HepG2 (cell line): ENCODE results near the gene DOCK4. TPM values are rescaled to one million over a fixed set of nuclear protein-coding genes. Genes with fewer than 3 reads are reported as not detected.
A peak's percentile ranks its signal among the peaks of the same experiment; 100 is the strongest.

ENCODE experiments used
- ATAC-seq: fragments of 200-7000 bp; cut with Tn5 transposase; 3 replicates; pipeline ENCODE4 v1.9.1; 2020; ENCODE audit warnings: mild to moderate bottlenecking, moderate library complexity
- BruUV-seq: library from RNA; stranded (reverse); fragments of 400-500 nt; replicated peaks from 2 replicates; lab custom pipeline; 2021; lab: Mats Ljungman, UMichigan
- CTCF ChIA-PET: fragments of 300-600 bp; formaldehyde crosslinking; extraction: SDS; loops from one replicate; lab custom pipeline; 2021; ENCODE audit warnings: low total read pairs, inconsistent platforms, low intra/inter-chr PET ratio; lab: Yijun Ruan, JAX
- POLR2A ChIA-PET: fragments of 350-600 bp; sonication (Branson Sonifier 250); formaldehyde crosslinking; loops from one replicate; lab custom pipeline; 2020; ENCODE audit warnings: antibody characterized with exemption, inconsistent platforms; lab: Yijun Ruan, JAX
- DNase-seq: peaks from one replicate; pipeline ENCODE4 v3.0.0-alpha.2; 2015; ENCODE audit warnings: low spot score
- FAIRE-seq: peaks from 3 replicates; lab custom pipeline; 2011; peaks lifted over from hg19 to GRCh38; lab: Jason Lieb, UNC
- H2AFZ ChIP-seq: one replicate; pipeline ENCODE4 v1.6.1; 2011; ENCODE audit warnings: low read length, inconsistent platforms
- H3K27ac ChIP-seq: fragments of 300-600 bp; 3 replicates; pipeline ENCODE4 v1.8.0; 2011; ENCODE audit warnings: mixed run types, mild to moderate bottlenecking, mixed read lengths, low read length, inconsistent platforms; ENCODE audit not compliant: insufficient read depth; ENCODE audit errors: extremely low read length
- H3K27me3 ChIP-seq, 2 experiments: fragments of 200-600 bp in 1 of 2; 2 replicates in 1 of 2; 3 replicates in 1 of 2; pipeline versions ENCODE4 v1.6.0 to v1.8.0; 2011; ENCODE audit warnings: low read length in 2 of 2, mild to moderate bottlenecking in 2 of 2, moderate library complexity in 2 of 2, inconsistent platforms in 1 of 2; ENCODE audit not compliant: insufficient read depth in 2 of 2, control insufficient read depth in 1 of 2
- H3K36me3 ChIP-seq, 2 experiments: fragments of 200-600 bp in 1 of 2; replicated peaks in 1 of 2; 2 replicates in 1 of 2; 3 replicates in 1 of 2; pipeline versions ENCODE4 v1.5.1 to v1.8.0; 2011; ENCODE audit warnings: low read length in 2 of 2, inconsistent platforms in 1 of 2; ENCODE audit not compliant: insufficient read depth in 2 of 2, control insufficient read depth in 1 of 2
- H3K4me1 ChIP-seq: 2 replicates; pipeline ENCODE4 v1.5.1; 2012; ENCODE audit warnings: low read length, inconsistent platforms; ENCODE audit not compliant: insufficient read depth
- H3K4me2 ChIP-seq: 2 replicates; pipeline ENCODE4 v1.6.0; 2011; ENCODE audit warnings: low read depth, low read length, inconsistent platforms
- H3K4me3 ChIP-seq, 3 experiments: fragments of 200-600 bp in 1 of 3; sonication (generic), shearing (Covaris generic) in 1 of 3; replicated peaks in 1 of 3; 2 replicates each; pipeline ENCODE4 v1.5.1; 2011 to 2016; ENCODE audit warnings: low read length in 3 of 3, inconsistent platforms in 2 of 3, low read depth in 2 of 3, mild to moderate bottlenecking in 2 of 3, control low read depth in 1 of 3, mixed read lengths in 1 of 3; ENCODE audit not compliant: insufficient read depth in 1 of 3
- H3K79me2 ChIP-seq: one replicate; pipeline ENCODE4 v1.6.1; 2011; ENCODE audit warnings: low read length, inconsistent platforms; ENCODE audit not compliant: insufficient read depth
- H3K9ac ChIP-seq: 2 replicates; pipeline ENCODE4 v1.6.0; 2011; ENCODE audit warnings: mild to moderate bottlenecking, low read depth, low read length, inconsistent platforms; ENCODE audit not compliant: insufficient read depth
- H3K9me3 ChIP-seq: 2 replicates; pipeline ENCODE4 v1.5.1; 2012; ENCODE audit warnings: mild to moderate bottlenecking, low read length
- H4K20me1 ChIP-seq: 2 replicates; pipeline ENCODE4 v1.6.0; 2011; ENCODE audit warnings: inconsistent platforms, mild to moderate bottlenecking, low read length, moderate library complexity; ENCODE audit not compliant: insufficient read depth
- ATAD3A ChIP-seq: sonication (generic); formaldehyde crosslinking; IDR thresholded peaks from 2 replicates; pipeline ENCODE4 v1.4.0; 2020; ENCODE audit warnings: missing genetic modification reagents
- ATF7-NPFF ChIP-seq: sonication (generic); formaldehyde crosslinking; IDR thresholded peaks from 2 replicates; pipeline ENCODE4 v1.8.1; 2023; ENCODE audit warnings: mild to moderate bottlenecking, low read depth, missing genetic modification reagents, moderate library complexity
- ATM ChIP-seq: fragments of 450-650 bp; IDR thresholded peaks from 2 replicates; pipeline ENCODE4 v1.7.1; 2017; ENCODE audit warnings: mild to moderate bottlenecking, borderline replicate concordance
- BORCS8-MEF2B ChIP-seq: sonication (generic); formaldehyde crosslinking; IDR thresholded peaks from 2 replicates; pipeline ENCODE4 v1.8.0; 2022; ENCODE audit warnings: mild to moderate bottlenecking, missing genetic modification reagents
- HOXA9 ChIP-seq: sonication (generic); formaldehyde crosslinking; IDR thresholded peaks from 2 replicates; pipeline ENCODE4 v1.8.1; 2022; ENCODE audit warnings: missing genetic modification reagents, mild to moderate bottlenecking, moderate library complexity, borderline replicate concordance
- MTA3 ChIP-seq: sonication (generic); formaldehyde crosslinking; IDR thresholded peaks from 2 replicates; pipeline ENCODE4 v1.4.0; 2020; ENCODE audit warnings: missing genetic modification reagents
- NFE2L2 ChIP-seq: fragments of 150-350 bp; IDR thresholded peaks from 2 replicates; pipeline ENCODE4 v1.6.1; 2014; ENCODE audit warnings: low read length
- ZNF143 ChIP-seq: sonication (generic); formaldehyde crosslinking; IDR thresholded peaks from 2 replicates; pipeline ENCODE4 v1.4.0; 2020; ENCODE audit warnings: missing genetic modification reagents
- ZNF510 ChIP-seq: sonication (generic); formaldehyde crosslinking; IDR thresholded peaks from 2 replicates; pipeline ENCODE4 v1.4.0; 2020; ENCODE audit warnings: low read depth, mild to moderate bottlenecking, missing genetic modification reagents
- ZNF780A ChIP-seq: sonication (generic); formaldehyde crosslinking; IDR thresholded peaks from 2 replicates; pipeline ENCODE4 v1.8.0; 2022; ENCODE audit warnings: mild to moderate bottlenecking, missing genetic modification reagents, moderate library complexity
- ZNF782 ChIP-seq: sonication (generic); formaldehyde crosslinking; IDR thresholded peaks from 2 replicates; pipeline ENCODE4 v1.4.0; 2020; ENCODE audit warnings: missing genetic modification reagents, mild to moderate bottlenecking, borderline replicate concordance
- WGBS: methylation state at CpG from one replicate; pipeline ENCODE4 v1.1.6; 2017; ENCODE audit warnings: low lambda C conversion rate; 5-methylcytosine and 5-hydroxymethylcytosine counted together
- in situ Hi-C: cut with HindIII; loops from 2 replicates; pipeline ENCODE4 v1.10.0; 2017; ENCODE audit warnings: low pct_unique_long_range_greater_than_20kb; ENCODE audit not compliant: extremely low pct_ligation_motif_present
- intact Hi-C: fragments of 100-400 bp; cut with micrococcal nuclease; formaldehyde crosslinking; loops from one replicate; pipeline ENCODE4 v1.10.0; 2022; ENCODE audit not compliant: unreplicated experiment
- polyA plus RNA-seq, 8 experiments: library from polyadenylated mRNA; depleted of rRNA in 3 of 8; stranded (reverse) in 7 of 8; unstranded in 1 of 8; fragments of >200 nt; fragmentation: Illumina TruSeq in 4 of 8; extraction: Trizol in 4 of 8; gene quantifications; 2 replicates each; pipeline versions ENCODE4 v1.2.1 to v1.2.3, GENCODE V29; 2011 to 2016; ENCODE audit warnings: low read depth in 4 of 8, missing spikeins in 1 of 8, mixed read lengths in 1 of 8; ENCODE audit not compliant: insufficient read depth in 1 of 8
- total RNA-seq, 5 experiments: library from RNA; depleted of rRNA; stranded (reverse); fragments of >200 nt; fragmentation: Illumina TruSeq; extraction: Trizol; gene quantifications; 2 replicates each; pipeline ENCODE4 v1.2.3, GENCODE V29; 2016; ENCODE audit warnings: low read depth in 1 of 5
- TF ChIP-seq, protein P1 (sequence below): sonication (generic); formaldehyde crosslinking; IDR thresholded peaks from 2 replicates; pipeline ENCODE4 v1.8.1; 2022; ENCODE audit warnings: low read depth, mild to moderate bottlenecking, missing genetic modification reagents
- TF ChIP-seq, protein P2 (sequence below): sonication (generic); formaldehyde crosslinking; IDR thresholded peaks from 2 replicates; pipeline ENCODE4 v1.4.0; 2020; ENCODE audit warnings: missing genetic modification reagents
- TF ChIP-seq, protein P3 (sequence below): sonication (generic); formaldehyde crosslinking; IDR thresholded peaks from 2 replicates; pipeline ENCODE4 v1.4.0; 2020; ENCODE audit warnings: missing genetic modification reagents

Gene DOCK4
- total and polyA plus RNA-seq, 2 of the 13 experiments (the other 11 are each of a cell fraction or from before 2014, with no cell fraction given) = 13.5 to 17.4 TPM

GRCh38 chr7:112038353-112038752 is 167.8 kb downstream of the DOCK4 start:
- 100% methylated on average over 1 of the region's 1 CpG for WGBS
- Histone ChIP-seq H4K20me1 (no peaks in the 10 kb centered on the region), H3K4me1 (no peaks in the 10 kb centered on the region), H3K36me3 (no peaks in the 10 kb centered on the region), H3K9me3 (no peaks in the 10 kb centered on the region), H3K27me3 (no peaks in the 10 kb centered on the region), H3K79me2 (no peaks in the 10 kb centered on the region), H3K4me2 (no peak overlapping the region), H2AFZ (no peak overlapping the region), H3K27ac (no peak overlapping the region), H3K4me3 (no peak overlapping the region), H3K9ac (no peak overlapping the region)
- in situ Hi-C loops = no loop called here
- POLR2A ChIA-PET = interaction anchor here (0.8 kb wide), 1 partner anchor 18 kb away, joined by 4 read pairs; no protein-coding TSS in a partner anchor
- ATAC-seq (0 out of 3 replicates have a peak, but pooled peaks have one; percentile 41), FAIRE-seq (no peak), DNase-seq (no peak)
- intact Hi-C loops = no loop called here
- TF ChIP-seq, protein P1, sequence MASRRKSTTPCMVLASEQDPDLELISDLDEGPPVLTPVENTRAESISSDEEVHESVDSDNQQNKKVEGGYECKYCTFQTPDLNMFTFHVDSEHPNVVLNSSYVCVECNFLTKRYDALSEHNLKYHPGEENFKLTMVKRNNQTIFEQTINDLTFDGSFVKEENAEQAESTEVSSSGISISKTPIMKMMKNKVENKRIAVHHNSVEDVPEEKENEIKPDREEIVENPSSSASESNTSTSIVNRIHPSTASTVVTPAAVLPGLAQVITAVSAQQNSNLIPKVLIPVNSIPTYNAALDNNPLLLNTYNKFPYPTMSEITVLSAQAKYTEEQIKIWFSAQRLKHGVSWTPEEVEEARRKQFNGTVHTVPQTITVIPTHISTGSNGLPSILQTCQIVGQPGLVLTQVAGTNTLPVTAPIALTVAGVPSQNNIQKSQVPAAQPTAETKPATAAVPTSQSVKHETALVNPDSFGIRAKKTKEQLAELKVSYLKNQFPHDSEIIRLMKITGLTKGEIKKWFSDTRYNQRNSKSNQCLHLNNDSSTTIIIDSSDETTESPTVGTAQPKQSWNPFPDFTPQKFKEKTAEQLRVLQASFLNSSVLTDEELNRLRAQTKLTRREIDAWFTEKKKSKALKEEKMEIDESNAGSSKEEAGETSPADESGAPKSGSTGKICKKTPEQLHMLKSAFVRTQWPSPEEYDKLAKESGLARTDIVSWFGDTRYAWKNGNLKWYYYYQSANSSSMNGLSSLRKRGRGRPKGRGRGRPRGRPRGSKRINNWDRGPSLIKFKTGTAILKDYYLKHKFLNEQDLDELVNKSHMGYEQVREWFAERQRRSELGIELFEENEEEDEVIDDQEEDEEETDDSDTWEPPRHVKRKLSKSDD (CRISPR knock-in tag) = no peak
- BruUV-seq = no TSS peak
- CTCF ChIA-PET = no interaction called here

- WGBS = 94% methylated on average over 2 of the region's 2 CpGs
- H4K20me1 ChIP-seq = no peaks in the 10 kb centered on the region
- no peak overlapping the region for H3K4me3 ChIP-seq
- ChIA-PET POLR2A (no interaction called here), CTCF (no interaction called here)
- FAIRE-seq (no peak), ATAC-seq (no peak), DNase-seq (no peak)
- H3K79me2 ChIP-seq = no peaks in the 10 kb centered on the region
- H3K9ac ChIP-seq = no peak overlapping the region
- H2AFZ ChIP-seq = no peak overlapping the region
- H3K4me2 ChIP-seq = no peak overlapping the region
- intact Hi-C loops = no loop called here
- no peaks in the 10 kb centered on the region for H3K27me3 ChIP-seq
- H3K36me3 ChIP-seq = no peaks in the 10 kb centered on the region
- peaks cover 1% of the 10 kb centered on the region for H3K4me1 ChIP-seq
- no peaks in the 10 kb centered on the region for H3K9me3 ChIP-seq
- H3K27ac ChIP-seq = no peak overlapping the region
- in situ Hi-C loops = no loop called here
- BruUV-seq = no TSS peak
- TF ChIP-seq ZNF143 (CRISPR knock-in tag) (no peak), ZNF510 (no peak), BORCS8-MEF2B (CRISPR knock-in tag) (no peak), ATM (no peak), MTA3 (CRISPR knock-in tag) (no peak), ZNF780A (CRISPR knock-in tag) (no peak), ATF7-NPFF (CRISPR knock-in tag) (no peak), HOXA9 (CRISPR knock-in tag) (no peak), ATAD3A (CRISPR knock-in tag) (no peak), NFE2L2 (no peak), ZNF782 (CRISPR knock-in tag) (no peak)
- TF ChIP-seq, protein P2, sequence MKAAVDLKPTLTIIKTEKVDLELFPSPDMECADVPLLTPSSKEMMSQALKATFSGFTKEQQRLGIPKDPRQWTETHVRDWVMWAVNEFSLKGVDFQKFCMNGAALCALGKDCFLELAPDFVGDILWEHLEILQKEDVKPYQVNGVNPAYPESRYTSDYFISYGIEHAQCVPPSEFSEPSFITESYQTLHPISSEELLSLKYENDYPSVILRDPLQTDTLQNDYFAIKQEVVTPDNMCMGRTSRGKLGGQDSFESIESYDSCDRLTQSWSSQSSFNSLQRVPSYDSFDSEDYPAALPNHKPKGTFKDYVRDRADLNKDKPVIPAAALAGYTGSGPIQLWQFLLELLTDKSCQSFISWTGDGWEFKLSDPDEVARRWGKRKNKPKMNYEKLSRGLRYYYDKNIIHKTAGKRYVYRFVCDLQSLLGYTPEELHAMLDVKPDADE (CRISPR knock-in tag) = no peak
- TF ChIP-seq, protein P3, sequence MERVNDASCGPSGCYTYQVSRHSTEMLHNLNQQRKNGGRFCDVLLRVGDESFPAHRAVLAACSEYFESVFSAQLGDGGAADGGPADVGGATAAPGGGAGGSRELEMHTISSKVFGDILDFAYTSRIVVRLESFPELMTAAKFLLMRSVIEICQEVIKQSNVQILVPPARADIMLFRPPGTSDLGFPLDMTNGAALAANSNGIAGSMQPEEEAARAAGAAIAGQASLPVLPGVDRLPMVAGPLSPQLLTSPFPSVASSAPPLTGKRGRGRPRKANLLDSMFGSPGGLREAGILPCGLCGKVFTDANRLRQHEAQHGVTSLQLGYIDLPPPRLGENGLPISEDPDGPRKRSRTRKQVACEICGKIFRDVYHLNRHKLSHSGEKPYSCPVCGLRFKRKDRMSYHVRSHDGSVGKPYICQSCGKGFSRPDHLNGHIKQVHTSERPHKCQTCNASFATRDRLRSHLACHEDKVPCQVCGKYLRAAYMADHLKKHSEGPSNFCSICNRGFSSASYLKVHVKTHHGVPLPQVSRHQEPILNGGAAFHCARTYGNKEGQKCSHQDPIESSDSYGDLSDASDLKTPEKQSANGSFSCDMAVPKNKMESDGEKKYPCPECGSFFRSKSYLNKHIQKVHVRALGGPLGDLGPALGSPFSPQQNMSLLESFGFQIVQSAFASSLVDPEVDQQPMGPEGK = no peak
Observed at GRCh38 chr7:112036071-112036470, 170.1 kb downstream of the DOCK4 start.
